ENCODE results near the gene NEO1. TPM values are rescaled to one million over a fixed set of nuclear protein-coding genes. Genes with fewer than 3 reads are reported as not detected.

NEO1 gene
- total RNA-seq, 4 donors from 2014 or later: 11.5 to 80.3 (median 36.1) TPM

GRCh38 chr15:73142802-73143762, 90.8 kb downstream of the NEO1 start:
- Histone ChIP-seq H3K27me3 (no peaks in the 10 kb centered on the region), H3K4me3 (no peak overlapping the region), H3K9me3 (no peaks in the 10 kb centered on the region), H3K36me3 (no peaks in the 10 kb centered on the region), H3K4me1 (no peaks in the 10 kb centered on the region), H3K27ac (no peak overlapping the region)
- intact Hi-C loops (cut with DNase I; ENCODE audit: low total_unique reads): no loop called here
- DNase-seq: no peak
- TF ChIP-seq POLR2A (IDR thresholded peaks at IDR 0.05): no peak
- TF ChIP-seq CTCF (IDR thresholded peaks at IDR 0.05): no peak

GRCh38 chr15:73143763-73144155, 91.5 kb downstream of the NEO1 start:
- H3K4me3 ChIP-seq: no peak overlapping the region
- TF ChIP-seq POLR2A (IDR thresholded peaks at IDR 0.05): no peak
- TF ChIP-seq CTCF (IDR thresholded peaks at IDR 0.05): no peak
- H3K36me3 ChIP-seq: no peaks in the 10 kb centered on the region
- H3K27ac ChIP-seq: no peak overlapping the region
- H3K27me3 ChIP-seq: no peaks in the 10 kb centered on the region
- DNase-seq: no peak
- H3K4me1 ChIP-seq: no peaks in the 10 kb centered on the region
- H3K9me3 ChIP-seq: no peaks in the 10 kb centered on the region
- intact Hi-C loops (cut with DNase I; ENCODE audit: low total_unique reads): no loop called here

- intact Hi-C loops (cut with DNase I; ENCODE audit: low total_unique reads): no loop called here
- Histone ChIP-seq H3K4me1 (no peaks in the 10 kb centered on the region), H3K27me3 (no peaks in the 10 kb centered on the region), H3K27ac (no peak overlapping the region), H3K9me3 (no peaks in the 10 kb centered on the region), H3K36me3 (no peaks in the 10 kb centered on the region), H3K4me3 (no peak overlapping the region)
- TF ChIP-seq CTCF (IDR thresholded peaks at IDR 0.05): no peak
- DNase-seq: no peak
Observed at GRCh38 chr15:73146419-73146818, 94.2 kb downstream of the NEO1 start.

GRCh38 chr15:73150831-73151230, 98.6 kb downstream of the NEO1 start:
- no peak overlapping the region for H3K27ac ChIP-seq
- peaks cover 0 to 19% of the 10 kb centered on the region in 2 donors for H3K9me3 ChIP-seq
- DNase-seq: no peak
- H3K36me3 ChIP-seq: no peaks in the 10 kb centered on the region
- H3K4me1 ChIP-seq: no peaks in the 10 kb centered on the region
- H3K27me3 ChIP-seq: no peaks in the 10 kb centered on the region
- H3K4me3 ChIP-seq: no peak overlapping the region
- TF ChIP-seq POLR2A (IDR thresholded peaks at IDR 0.05): no peak
- TF ChIP-seq CTCF (IDR thresholded peaks at IDR 0.05): no peak
- intact Hi-C loops (cut with DNase I; ENCODE audit: low total_unique reads): no loop called here

- Histone ChIP-seq H3K9me3 (peaks cover 0 to 20% of the 10 kb centered on the region in 2 donors), H3K4me3 (no peak overlapping the region), H3K27ac (no peak overlapping the region), H3K36me3 (no peaks in the 10 kb centered on the region), H3K4me1 (no peaks in the 10 kb centered on the region), H3K27me3 (no peaks in the 10 kb centered on the region)
- no peak for TF ChIP-seq CTCF (IDR thresholded peaks at IDR 0.05)
- no peak for TF ChIP-seq POLR2A (IDR thresholded peaks at IDR 0.05)
- DNase-seq: no peak
- intact Hi-C loops (cut with DNase I; ENCODE audit: low total_unique reads): no loop called here
Observed at GRCh38 chr15:73153024-73153423, 100.8 kb downstream of the NEO1 start.

Data from uterus (tissue), 4 donors.